Activated CD4-positive, alpha-beta T cell treated with anti-CD3 and anti-CD28 coated beads for 4 hours (primary cell): ENCODE results near the gene GULP1.

Experiments
- DNase-seq, 2 donors: peaks; one replicate each; pipeline ENCODE4 v3.0.0-alpha.2; 2020

Gene GULP1

DNA sequence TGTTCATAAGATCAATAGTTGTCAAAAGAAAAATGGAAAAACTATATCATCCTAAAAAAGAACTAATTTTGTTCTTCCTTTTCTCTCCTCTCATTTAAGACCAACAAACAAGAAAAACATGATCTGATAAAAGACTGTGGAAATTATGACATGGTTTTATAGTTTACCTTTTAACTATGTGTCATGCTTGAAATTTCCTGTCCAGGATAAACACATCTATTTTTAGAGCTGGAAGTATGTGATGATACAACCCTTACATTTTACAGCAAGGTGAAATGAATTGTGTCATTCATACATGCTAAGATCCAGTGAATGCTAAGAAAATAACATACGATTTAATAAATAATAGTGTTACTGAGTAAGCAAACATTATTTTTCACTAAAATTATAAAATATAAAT lies 89.9 kb downstream of the GULP1 start:
- no peak for DNase-seq

DNA sequence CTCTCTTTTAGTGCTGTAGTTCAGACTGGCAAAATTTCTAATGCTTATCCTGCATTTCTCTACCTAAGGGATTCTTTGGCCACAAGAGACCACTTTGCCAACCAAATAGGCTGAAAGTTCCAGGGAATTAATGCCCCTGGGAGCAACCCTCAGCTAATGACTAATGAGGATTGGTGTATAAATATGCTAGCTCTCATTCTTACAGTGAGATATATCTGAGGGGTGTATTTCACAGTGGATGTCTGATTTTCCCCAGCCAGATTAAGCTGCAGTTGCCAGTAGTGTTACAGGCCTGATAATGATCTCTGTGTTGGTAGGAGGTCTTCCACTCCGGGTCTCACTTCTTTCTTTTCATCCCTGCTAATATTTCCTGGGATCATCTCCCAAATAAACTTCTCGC lies 90.4 kb downstream of the GULP1 start:
- DNase-seq = no peak

DNA sequence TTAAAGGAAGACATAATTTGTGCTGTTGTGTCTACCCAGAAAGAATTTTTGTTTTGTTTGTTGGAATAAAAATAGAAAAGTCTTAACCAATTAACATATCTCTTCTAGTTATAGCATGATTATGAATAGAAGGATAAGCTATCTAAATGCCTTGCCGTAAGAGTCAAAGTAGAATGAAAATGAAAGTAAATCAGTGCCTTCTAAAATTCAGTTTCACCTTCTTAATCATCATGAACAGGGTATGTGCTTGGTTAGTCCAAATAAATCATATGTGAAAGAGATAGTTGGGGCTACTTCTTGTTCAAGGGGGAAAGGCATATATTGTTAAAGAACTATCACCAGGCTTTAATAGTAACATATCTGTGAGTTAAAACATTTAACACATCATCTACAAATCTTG lies 91.5 kb downstream of the GULP1 start:
- no peak for DNase-seq

- DNase-seq = no peak
These were observed 94.2 kb downstream of the GULP1 start for GRCh38 chr2:188385857-188386256.

GRCh38 chr2:188388831-188389230 lies 97.2 kb downstream of the GULP1 start:
- no peak for DNase-seq

- no peak for DNase-seq
These were observed 99.7 kb downstream of the GULP1 start for GRCh38 chr2:188391354-188391753.

DNA sequence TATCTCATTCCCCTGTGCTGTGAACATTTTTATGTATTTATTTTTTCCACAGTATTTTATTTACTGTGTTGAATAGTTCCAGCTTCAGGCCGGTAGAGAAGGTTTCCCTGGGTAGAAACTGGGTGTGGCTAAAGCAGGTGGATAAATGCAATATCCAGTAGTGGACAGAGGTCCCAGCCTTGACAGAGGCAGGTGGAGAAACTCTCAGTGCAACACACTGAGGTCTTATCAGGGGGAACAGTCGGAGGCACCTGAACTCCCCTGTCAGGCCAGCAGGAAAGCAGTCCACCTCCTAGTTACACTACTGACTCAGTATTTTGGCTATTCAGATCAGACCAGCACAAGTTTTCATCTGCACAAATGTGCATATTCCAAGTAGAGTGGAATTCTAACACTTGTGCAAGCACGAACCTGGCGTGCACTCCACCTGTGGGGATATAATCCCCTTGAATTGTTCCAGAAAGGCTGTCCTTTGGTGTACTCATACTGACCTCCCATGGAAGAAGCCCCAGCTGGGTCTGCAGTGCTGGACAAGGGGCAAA lies 103.3 kb downstream of the GULP1 start:
- DNase-seq = no peak

GRCh38 chr2:188395903-188396689 lies 104.4 kb downstream of the GULP1 start:
- DNase-seq = no peak

- no peak for DNase-seq
These were observed 107.5 kb downstream of the GULP1 start for GRCh38 chr2:188399159-188399558.

DNA sequence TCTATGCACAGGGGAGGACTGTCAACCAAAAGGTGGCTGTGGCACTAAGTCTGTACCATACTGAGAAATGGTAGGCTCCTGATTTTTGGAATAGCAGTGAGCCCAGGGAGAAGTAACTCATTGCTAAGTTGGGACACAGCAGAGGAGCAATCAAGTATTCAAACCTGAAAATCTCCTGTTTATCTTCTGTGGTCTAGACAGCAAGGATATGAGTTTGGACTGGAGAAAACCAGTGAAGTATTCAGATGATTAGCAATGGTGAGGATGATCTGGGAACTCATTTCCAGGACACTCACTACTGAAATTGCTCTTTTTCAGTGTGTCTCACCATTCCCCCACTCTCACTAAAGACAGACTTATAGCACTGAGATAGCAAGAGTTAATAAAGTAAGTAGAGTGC lies 112.0 kb downstream of the GULP1 start:
- no peak for DNase-seq

GRCh38 chr2:188404341-188405004 lies 112.8 kb downstream of the GULP1 start:
- no peak for DNase-seq

DNA sequence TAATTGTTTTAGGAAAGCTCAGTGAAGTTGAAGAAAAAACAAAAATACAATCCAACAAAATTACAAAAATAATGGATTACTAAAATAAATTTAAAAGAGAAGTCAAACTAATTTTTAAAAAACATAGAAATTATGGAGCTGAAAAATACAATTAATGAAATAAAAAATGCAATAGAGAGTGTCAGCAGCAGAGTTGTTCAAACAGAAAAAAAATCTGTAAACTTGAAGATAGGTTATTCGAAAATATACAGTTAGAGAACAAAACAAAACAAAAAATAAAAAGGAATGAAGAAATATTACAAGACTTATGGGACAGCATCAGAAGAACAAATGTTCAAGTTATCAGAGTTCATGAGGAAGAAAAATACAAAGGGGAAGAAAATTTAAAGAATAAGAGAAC lies 114.7 kb downstream of the GULP1 start:
- no peak for DNase-seq

DNA sequence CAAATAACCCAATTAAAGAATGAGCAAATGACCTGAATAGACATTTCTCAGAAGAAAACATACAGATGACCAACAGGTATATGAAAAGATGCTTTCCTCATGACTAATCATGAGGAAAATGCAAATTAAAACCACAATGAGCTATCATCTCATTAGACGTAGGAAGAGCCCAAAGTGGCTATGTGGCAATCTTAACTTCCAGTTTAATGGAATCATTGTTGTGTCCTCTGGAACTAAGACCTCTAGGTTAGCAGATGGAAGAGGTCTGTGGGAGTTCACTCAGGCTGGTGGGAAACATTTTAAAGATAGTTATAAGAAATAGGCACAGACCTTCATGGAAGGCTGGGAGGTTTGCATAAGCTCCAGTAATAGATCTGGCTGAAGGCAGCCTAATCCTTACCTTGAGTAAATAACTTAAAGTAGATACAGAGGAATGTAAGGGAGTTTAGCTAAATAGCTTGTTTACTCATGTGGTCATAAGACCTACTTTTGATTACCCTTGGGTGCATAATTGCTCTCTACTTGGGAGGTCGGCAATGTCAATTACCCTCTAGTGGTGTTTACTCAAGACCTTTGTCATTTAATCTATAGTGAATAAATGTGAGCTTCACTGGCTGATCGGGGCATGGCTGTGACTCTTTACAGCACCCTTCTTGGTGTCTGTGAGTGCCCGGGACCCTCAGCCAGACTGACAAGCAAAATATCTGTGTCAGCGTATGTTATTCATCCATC lies 119.0 kb downstream of the GULP1 start:
- no peak for DNase-seq

DNA sequence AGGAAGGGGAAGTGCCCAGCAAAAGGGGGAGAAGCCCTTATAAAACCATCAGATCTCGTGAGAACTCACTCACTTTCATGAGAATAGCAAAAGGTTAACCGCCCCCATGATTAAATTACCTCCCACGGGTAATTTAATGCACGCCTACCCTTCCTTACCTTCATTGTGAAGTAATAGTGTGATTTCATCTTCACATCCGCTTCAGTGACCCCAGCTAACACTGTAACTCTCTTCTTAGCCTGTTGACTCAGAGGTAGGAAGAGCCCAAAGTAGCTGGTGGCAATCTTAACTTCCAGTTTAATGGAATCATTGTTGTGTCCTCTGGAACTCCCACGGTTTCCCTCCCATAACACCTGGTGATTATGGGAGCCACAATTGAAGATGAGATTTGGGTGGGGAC lies 120.5 kb downstream of the GULP1 start:
- DNase-seq = no peak

GRCh38 chr2:188414411-188414810 lies 122.7 kb downstream of the GULP1 start:
- no peak for DNase-seq

DNA sequence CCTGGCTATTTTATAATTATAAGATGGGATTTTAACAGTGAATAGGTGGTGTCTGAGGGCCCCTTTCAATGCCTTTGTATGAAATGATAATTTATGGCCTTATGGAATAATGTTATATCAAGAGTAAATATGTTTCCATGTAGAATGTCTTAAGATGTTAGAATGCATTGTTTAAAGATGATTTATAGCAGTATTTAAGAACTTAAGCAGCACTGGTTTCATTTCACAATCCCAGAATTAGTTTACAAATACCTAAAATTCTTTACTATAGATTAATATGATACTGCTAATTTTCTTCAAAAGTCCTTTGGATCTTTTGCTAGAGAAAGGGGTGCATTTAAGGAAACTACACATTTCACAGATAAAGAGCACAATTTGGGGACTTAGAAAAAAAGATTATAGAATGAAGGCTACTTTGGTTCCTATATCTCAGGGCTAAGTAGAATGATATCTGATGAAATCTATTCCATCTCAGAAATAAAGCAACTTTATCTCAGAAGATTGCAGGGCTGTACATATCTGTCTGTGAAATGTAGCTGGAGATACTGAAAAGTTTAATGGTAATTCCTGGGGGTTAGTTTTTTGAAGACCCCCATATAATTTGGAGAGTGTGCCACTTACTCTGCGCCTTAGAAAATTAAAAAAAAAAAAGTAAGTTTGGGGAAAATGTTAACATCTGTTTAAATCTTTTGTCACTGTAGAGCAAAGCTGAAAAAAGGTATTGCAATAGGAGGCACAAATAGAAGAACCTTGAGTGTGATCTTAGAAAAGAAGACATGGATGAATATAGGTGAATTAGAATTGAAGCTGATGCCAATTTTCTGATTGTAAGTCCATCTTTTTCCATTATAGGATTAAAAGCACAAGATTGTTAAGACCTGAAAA lies 123.4 kb downstream of the GULP1 start:
- DNase-seq = no peak

GRCh38 chr2:188415754-188416083 lies 124.0 kb downstream of the GULP1 start:
- no peak for DNase-seq

DNA sequence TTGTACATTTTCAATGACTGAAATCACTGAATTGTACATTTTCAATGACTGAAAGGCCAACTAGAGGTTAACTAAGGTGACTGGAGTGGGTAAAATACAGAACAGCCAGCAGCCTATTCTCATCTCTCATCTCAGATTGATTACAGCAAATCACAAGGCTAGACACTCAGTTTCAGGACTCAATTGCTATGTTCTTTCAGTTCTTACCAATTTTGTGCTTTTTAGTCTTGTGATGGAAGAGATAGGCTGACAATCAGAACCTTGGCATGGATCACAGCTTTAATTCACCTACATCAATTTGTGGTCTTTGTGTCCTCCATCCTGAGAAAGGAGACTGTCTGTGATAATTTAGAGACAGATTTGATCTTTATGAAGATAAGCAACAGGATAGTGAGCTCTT lies 124.7 kb downstream of the GULP1 start:
- DNase-seq = no peak

- DNase-seq = no peak
These were observed 131.1 kb downstream of the GULP1 start for GRCh38 chr2:188422726-188423125.

DNA sequence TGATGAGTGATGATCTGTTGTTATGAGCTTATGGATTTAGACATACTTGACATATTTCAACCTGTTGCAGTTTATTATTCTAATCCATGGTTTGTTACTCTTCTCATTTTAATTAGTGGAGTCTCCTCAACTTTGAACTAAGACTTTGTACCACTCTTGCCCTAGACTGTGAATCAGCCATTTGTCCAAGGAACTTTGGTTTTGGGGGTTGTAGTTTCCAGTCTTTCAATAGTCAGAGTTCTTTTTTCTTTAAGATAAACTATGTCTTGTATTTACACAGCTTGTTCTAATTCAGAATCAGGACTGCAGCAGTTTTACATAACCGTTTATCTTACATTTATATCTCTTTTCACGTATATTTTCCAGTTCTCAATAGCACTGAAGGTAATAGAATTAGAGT lies 133.6 kb downstream of the GULP1 start:
- DNase-seq = no peak

DNA sequence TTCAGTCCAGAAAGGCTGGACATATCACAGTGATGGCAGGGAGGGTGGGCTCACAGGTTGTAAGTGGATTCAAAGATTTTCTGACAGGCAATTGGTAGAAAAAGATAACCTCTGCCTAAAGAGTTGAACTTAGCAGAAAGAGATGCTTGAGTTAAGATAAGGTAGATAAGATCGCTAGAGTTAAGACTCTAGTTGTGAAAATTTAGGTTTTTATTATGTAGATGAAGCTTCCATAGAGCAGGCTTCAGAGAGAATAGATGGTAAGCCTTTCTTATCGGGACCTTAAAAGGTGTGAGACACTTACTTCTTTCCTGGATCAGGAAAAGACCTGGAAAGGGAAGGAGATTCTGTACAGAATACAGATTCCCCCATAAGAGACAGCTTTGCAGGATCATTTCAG lies 134.4 kb downstream of the GULP1 start:
- no peak for DNase-seq

- no peak for DNase-seq
These were observed 139.0 kb downstream of the GULP1 start for GRCh38 chr2:188430705-188431104.

GRCh38 chr2:188434018-188434417 lies 142.3 kb downstream of the GULP1 start:
- DNase-seq = no peak
